Activated naive CD4-positive, alpha-beta T cell (primary cell): ENCODE measurements around the gene MBP.

ENCODE experiments used
- DNase-seq, 4 experiments: peaks; one replicate each; lab custom pipeline; 2025; lab: John Stamatoyannopoulos, UW

The MBP gene

DNA sequence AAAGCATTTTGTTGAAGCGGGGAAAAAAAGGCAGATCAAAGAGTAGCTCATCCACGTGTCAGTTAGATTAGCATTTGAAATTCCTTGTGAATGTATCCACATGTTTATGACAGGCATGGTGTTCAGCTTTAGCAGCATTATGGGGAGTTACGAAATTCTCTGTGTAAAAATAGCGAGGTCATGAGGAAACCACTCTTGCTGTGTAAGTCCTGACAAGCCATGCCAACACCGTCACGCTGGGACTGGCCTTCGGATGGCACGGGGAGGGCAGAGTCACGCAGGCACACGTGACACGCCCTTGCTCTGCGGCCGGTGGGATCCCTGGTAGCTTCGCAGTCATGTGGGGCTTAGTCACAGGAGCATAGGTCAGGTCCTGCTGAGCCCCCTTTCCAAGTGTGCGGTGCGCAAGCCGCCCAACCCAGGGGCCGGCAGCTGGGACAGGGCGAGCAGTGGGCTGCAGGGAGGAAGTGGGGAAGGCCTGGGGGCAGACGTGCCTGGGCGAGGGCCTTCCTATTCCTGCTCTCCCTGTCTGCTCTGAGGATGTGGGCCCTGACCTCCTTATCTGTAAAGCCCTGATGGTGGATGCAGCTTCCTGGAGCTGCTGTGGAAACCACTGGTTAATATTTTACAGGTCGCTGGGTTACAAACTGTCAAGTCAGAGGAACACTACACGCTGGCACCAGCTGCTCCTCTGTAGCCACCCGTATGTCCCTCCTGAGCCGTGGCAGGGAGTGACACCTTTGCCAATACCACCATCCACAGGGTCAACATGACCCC is 18.0 kb downstream of the MBP start:
- DNase-seq: peak in 1 of 4 experiments; percentile 9

GRCh38 chr18:77114152-77114414 is 18.5 kb downstream of the MBP start:
- DNase-seq: no peak

- DNase-seq: no peak
These were observed 19.0 kb downstream of the MBP start for GRCh38 chr18:77113361-77114151.

DNA sequence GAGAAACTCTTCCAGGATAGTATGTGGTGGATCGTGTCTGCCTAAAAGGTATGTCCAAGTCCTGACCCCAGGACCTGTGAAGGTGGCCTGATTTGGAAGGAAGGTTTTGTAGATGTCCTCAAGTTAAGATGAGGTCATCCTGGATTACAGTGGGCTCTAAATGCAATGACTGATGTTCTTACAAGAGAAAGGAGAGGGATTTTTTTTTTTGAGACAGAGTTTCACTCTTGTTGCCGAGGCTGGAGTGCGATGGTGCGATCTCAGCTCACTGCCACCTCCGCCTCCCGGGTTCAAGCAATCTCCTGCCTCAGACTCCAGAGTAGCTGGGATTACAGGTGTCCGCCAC is 19.9 kb downstream of the MBP start:
- DNase-seq: no peak

DNA sequence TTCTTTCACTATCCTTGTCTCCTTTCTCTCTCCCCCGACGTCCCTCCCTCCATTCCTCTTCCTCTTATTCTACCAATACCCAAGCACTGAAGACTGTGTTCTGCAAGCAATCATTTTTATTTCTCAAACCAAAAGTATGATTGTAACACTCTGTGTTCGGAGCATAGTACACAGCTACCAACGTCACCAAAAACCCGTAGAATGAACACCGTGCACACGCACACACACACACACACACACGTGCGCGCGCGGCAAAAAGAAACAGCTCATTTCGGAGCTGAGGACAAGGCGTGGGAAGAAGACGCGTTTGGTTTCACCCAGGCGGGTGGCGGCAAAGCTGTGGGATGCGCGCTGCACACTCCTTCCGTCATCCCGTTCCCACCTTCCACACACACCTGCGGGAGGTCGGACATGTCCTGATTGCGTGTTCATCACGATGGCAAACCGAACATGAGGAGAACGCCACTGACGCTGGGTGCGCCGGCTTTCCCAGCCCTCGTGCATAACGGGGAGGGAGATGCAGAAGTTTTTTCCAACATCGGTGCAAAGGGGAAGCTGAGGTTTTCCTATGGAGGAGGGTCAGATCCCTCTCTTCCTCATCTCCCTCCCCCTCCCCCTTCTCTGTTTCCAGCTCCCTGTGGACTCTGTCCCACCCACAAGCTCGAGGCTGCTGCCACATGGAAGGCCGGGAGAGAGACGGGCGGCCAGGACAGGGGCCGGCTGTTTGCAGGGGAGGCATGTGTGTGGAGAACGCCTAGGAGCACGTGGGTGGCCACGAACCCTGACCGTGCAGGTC is 20.4 kb downstream of the MBP start:
- no peak for DNase-seq

DNA sequence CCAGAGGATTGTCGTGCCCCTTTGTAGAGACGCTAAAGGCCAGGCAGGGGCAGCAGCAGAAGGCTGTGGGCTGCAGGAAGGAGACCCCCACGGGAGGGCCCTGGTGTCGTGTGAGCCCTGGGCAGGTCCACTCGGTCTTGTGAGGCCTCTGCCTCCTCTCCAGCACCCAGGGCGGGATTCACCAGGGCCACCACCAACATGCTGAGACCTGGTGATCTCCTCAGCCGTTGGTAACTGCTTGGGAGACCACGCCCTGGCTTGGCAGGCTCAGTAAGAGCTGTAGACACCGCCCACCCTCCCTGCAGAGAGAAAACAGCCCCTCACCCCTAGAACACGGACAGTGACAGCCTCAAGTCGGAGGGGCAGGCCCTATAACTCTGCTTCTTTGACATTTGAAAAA is 21.1 kb downstream of the MBP start:
- no peak for DNase-seq

- no peak for DNase-seq
These were observed 21.6 kb downstream of the MBP start for GRCh38 chr18:77110936-77111335.

GRCh38 chr18:77110400-77110799 is 22.2 kb downstream of the MBP start:
- no peak for DNase-seq

DNA sequence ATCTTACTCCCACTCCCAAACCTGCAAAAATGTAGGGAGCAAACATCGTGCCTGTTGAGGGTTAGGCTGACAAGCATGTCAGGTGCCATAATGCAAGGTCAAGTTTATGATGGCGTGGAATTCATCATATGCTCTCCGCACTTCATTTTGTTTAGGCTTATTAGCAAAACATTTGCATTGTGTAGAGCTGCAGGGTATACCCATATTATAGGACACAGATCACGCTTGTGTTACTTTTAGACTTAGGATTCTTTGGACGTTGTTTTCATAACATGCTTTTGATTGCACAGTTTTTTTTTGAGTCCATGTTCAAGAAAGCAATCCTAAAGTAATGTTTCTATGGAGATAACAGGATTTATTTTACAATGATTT is 22.9 kb downstream of the MBP start:
- DNase-seq: no peak

DNA sequence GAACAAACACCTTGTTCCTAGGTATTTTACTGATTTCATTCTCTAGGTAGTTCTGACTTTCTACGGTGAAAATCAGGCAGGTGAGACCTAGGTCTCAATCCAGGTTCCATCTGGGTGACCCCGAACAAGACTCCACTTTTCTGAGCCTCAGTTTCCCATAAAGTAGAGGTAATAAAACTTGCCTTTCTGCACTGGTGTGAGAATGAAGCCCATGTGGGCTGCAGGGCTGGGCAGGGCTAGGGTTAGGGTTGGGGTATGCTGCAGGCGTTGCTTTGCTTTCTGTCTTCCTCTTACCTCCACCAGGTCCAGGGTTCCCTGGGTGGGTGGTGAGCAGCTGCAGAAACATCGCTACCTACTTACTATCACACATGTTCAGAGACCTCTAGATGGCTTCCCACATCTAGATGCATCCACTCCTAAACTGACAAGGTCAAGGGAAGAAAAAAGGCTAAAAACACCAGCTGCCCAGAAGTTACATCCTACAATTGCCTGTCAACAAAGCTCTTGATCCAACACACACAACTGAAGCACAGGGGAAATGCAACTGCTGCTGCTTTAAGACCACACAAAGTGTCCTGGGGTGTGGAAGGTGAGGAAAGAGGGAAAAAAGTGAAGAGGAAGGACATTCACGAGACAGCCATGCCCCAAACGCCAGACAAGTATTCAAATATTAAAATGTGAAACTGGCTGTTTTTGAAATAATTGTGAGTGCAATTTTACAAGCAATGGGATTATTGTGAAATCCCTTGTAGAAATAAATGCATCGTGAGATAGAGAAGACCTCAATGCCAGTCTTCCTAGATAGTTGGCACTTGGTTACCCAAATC is 23.5 kb downstream of the MBP start:
- DNase-seq: no peak

DNA sequence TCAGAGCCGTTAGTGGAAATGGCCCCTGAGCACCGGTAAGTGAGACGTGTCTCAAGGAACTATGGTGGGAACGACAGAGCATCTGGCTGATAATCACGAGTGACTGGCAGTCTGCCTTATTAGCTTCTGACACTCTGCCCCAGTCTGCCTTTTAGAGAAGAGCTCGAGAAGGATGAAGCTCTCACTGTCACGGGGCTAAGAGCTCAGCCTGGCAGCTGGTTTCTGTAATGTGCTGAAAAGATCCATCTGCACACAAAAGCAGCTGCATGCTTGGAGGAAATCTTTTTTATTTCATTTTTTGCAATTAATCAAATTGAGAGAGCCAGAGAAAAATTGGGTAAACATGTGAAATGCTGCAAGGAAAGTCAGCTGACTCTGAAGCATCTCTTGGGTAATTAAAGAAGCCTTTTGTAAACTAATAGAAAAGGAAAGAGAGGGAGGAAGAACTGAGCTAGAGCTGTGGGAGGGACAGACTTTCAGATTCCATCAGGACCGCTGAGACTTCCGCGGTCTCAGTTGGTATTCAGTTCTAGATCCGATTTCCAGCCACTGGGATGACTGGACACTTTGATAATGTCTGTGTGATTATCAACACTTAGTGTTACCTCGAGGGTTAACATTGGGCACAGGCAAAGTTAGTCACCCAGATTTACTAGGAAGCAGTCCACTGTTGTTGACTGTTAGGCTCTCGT is 24.4 kb downstream of the MBP start:
- DNase-seq: no peak

- no peak for DNase-seq
These were observed 25.3 kb downstream of the MBP start for GRCh38 chr18:77107292-77107691.

DNA sequence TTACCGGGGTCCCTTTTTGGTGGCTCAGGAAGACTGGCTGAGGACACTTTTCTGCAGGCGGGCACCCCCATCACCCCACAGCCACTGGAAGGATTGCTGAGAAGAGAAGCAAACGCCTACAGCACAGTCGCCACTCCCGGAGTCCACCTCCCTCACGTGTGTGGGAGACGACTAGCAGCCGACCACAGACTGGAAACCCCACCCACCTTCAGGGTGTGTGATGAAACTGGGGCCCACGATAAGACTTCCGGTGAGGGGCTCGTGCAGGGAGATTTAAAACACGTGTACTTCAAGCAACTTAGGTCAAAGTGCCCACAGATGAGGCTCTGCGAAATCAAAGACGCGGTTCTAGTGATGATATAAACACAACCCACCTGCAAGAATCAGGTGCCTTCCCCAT is 26.3 kb downstream of the MBP start:
- peak in 3 of 4 experiments; percentile 13 to 59 (median 55) for DNase-seq

- DNase-seq: no peak
These were observed 26.9 kb downstream of the MBP start for GRCh38 chr18:77105680-77106079.

GRCh38 chr18:77105028-77105427 is 27.6 kb downstream of the MBP start:
- no peak for DNase-seq

GRCh38 chr18:77103991-77104531 is 28.5 kb downstream of the MBP start:
- DNase-seq: no peak

- DNase-seq: no peak
These were observed 29.3 kb downstream of the MBP start for GRCh38 chr18:77103187-77103850.

- no peak for DNase-seq
These were observed 30.1 kb downstream of the MBP start for GRCh38 chr18:77102259-77103040.

- peak in 1 of 4 experiments; percentile 16 for DNase-seq
These were observed 30.9 kb downstream of the MBP start for GRCh38 chr18:77101410-77102258.
